H1 (cell line): Measurements from ENCODE around the gene MNX1. TPM values are rescaled to one million over a fixed set of nuclear protein-coding genes. Genes with fewer than 3 reads are reported as not detected.

Source experiments
- CTCF ChIA-PET: fragments of 300-600 bp; sonication (Branson Sonifier 250); formaldehyde crosslinking; loops from one replicate; lab custom pipeline; 2021; ENCODE audit not compliant: partially characterized antibody; lab: Charles Lee
- POLR2A ChIA-PET: fragments of 300-600 bp; sonication (Branson Sonifier 250); formaldehyde crosslinking; loops from one replicate; lab custom pipeline; 2021; ENCODE audit warnings: inconsistent platforms; ENCODE audit not compliant: partially characterized antibody; lab: Charles Lee
- DNase-seq, 2 experiments: peaks; one replicate each; pipeline versions ENCODE4 v3.0.0 to v3.0.0-alpha.2; 2010 to 2022; ENCODE audit warnings: low spot score in 2 of 2, low read depth in 1 of 2, mixed read lengths in 1 of 2
- FAIRE-seq: peaks from 2 replicates; lab custom pipeline; 2011; peaks lifted over from hg19 to GRCh38; lab: Jason Lieb, UNC
- H2AFZ ChIP-seq: 2 replicates; pipeline ENCODE4 v1.8.1; 2012; ENCODE audit warnings: low read length, inconsistent platforms
- H2AK5ac ChIP-seq: 2 replicates; pipeline ENCODE4 v1.6.1; 2013; ENCODE audit warnings: low read depth, low read length
- H2BK120ac ChIP-seq: replicated peaks from 2 replicates; pipeline ENCODE3; 2013; ENCODE audit warnings: low read depth, low read length, inconsistent platforms
- H2BK12ac ChIP-seq: 2 replicates; pipeline ENCODE4 v1.6.1; 2013; ENCODE audit warnings: low read depth, low read length
- H2BK15ac ChIP-seq: 2 replicates; pipeline ENCODE4 v1.6.1; 2013; ENCODE audit warnings: low read length
- H2BK20ac ChIP-seq: 2 replicates; pipeline ENCODE4 v1.6.1; 2013; ENCODE audit warnings: low read length
- H2BK5ac ChIP-seq: 2 replicates; pipeline ENCODE4 v1.6.1; 2013; ENCODE audit warnings: low read depth, low read length
- H3K14ac ChIP-seq: 2 replicates; pipeline ENCODE4 v1.6.1; 2013; ENCODE audit warnings: inconsistent platforms; ENCODE audit not compliant: insufficient read length
- H3K18ac ChIP-seq: 2 replicates; pipeline ENCODE4 v1.6.1; 2013; ENCODE audit warnings: low read length; ENCODE audit errors: extremely low read depth
- H3K23ac ChIP-seq: 2 replicates; pipeline ENCODE4 v1.6.1; 2013; ENCODE audit warnings: inconsistent platforms; ENCODE audit not compliant: insufficient read length
- H3K23me2 ChIP-seq: 2 replicates; pipeline ENCODE4 v1.6.1; 2013; ENCODE audit warnings: low read depth, low read length
- H3K27ac ChIP-seq: 2 replicates; pipeline ENCODE4 v1.6.1; 2011; ENCODE audit warnings: low read depth, low read length, inconsistent platforms
- H3K27me3 ChIP-seq, 4 experiments: replicated peaks in 1 of 4; 1 replicate in 1 of 4; 2 replicates in 3 of 4; pipeline versions ENCODE4 v1.6.1 to v1.8.1; 2011 to 2013; ENCODE audit warnings: low read length in 3 of 4, mild to moderate bottlenecking in 3 of 4, inconsistent platforms in 2 of 4, mixed read lengths in 2 of 4, moderate library complexity in 1 of 4; ENCODE audit not compliant: control insufficient read depth in 3 of 4, insufficient read depth in 3 of 4; ENCODE audit errors: extremely low read depth in 1 of 4
- H3K36me3 ChIP-seq, 4 experiments: 2 replicates each; pipeline versions ENCODE4 v1.6.1 to v1.8.1; 2011 to 2013; ENCODE audit warnings: mild to moderate bottlenecking in 4 of 4, low read length in 3 of 4, moderate library complexity in 2 of 4, control low read depth in 1 of 4, inconsistent platforms in 1 of 4; ENCODE audit not compliant: insufficient read depth in 4 of 4, control insufficient read depth in 2 of 4
- H3K4ac ChIP-seq: replicated peaks from 2 replicates; pipeline ENCODE3; 2013; ENCODE audit warnings: low read length, low read depth, mixed read lengths, inconsistent platforms; ENCODE audit not compliant: insufficient read length
- H3K4me1 ChIP-seq, 4 experiments: replicated peaks in 1 of 4; 1 replicate in 1 of 4; 2 replicates in 3 of 4; pipeline versions ENCODE4 v1.6.1 to v1.8.1; 2011 to 2013; ENCODE audit warnings: low read length in 3 of 4, inconsistent platforms in 2 of 4, mixed read lengths in 1 of 4; ENCODE audit not compliant: insufficient read depth in 4 of 4, control insufficient read depth in 3 of 4
- H3K4me2 ChIP-seq, 2 experiments: 2 replicates each; pipeline versions ENCODE4 v1.6.1 to v1.8.1; 2011 to 2013; ENCODE audit warnings: low read depth in 2 of 2, low read length in 2 of 2, control low read depth in 1 of 2, inconsistent platforms in 1 of 2, mild to moderate bottlenecking in 1 of 2; ENCODE audit not compliant: insufficient read depth in 1 of 2
- H3K4me3 ChIP-seq, 4 experiments: fragments of 200-600, 300-600 bp in 1 of 4; sonication (generic), shearing (Covaris generic), sonication (Bioruptor Twin) in 1 of 4; 2 replicates each; pipeline versions ENCODE4 v1.5.1 to v1.8.1; 2011 to 2016; ENCODE audit warnings: low read length in 4 of 4, low read depth in 3 of 4, control low read depth in 2 of 4, inconsistent platforms in 2 of 4, mild to moderate bottlenecking in 2 of 4, mixed read lengths in 1 of 4, moderate library complexity in 1 of 4; ENCODE audit not compliant: insufficient read depth in 2 of 4; ENCODE audit errors: extremely low read depth in 1 of 4
- H3K56ac ChIP-seq: replicated peaks from 2 replicates; pipeline ENCODE3; 2013; ENCODE audit warnings: low read depth, mild to moderate bottlenecking, mixed read lengths, low read length, inconsistent platforms; ENCODE audit not compliant: insufficient read length
- H3K79me1 ChIP-seq: 2 replicates; pipeline ENCODE4 v1.6.1; 2013; ENCODE audit warnings: low read depth, low read length, control low read depth
- H3K79me2 ChIP-seq, 2 experiments: 2 replicates each; pipeline versions ENCODE4 v1.6.1 to v1.8.1; 2012 to 2013; ENCODE audit warnings: low read length in 2 of 2, mild to moderate bottlenecking in 2 of 2, inconsistent platforms in 1 of 2; ENCODE audit not compliant: insufficient read depth in 2 of 2, control insufficient read depth in 1 of 2
- H3K9ac ChIP-seq, 4 experiments: replicated peaks in 1 of 4; 1 replicate in 1 of 4; 2 replicates in 3 of 4; pipeline versions ENCODE4 v1.6.1 to v1.8.1; 2011 to 2013; ENCODE audit warnings: low read depth in 3 of 4, low read length in 3 of 4, control low read depth in 2 of 4, mild to moderate bottlenecking in 2 of 4, moderate library complexity in 2 of 4, inconsistent platforms in 1 of 4; ENCODE audit errors: extremely low read depth in 1 of 4
- H3K9me3 ChIP-seq, 2 experiments: 2 replicates each; pipeline versions ENCODE4 v1.6.1 to v1.8.1; 2012 to 2013; ENCODE audit warnings: mild to moderate bottlenecking in 2 of 2, moderate library complexity in 2 of 2, control low read depth in 1 of 2, inconsistent platforms in 1 of 2, low read depth in 1 of 2, low read length in 1 of 2, mixed read lengths in 1 of 2; ENCODE audit not compliant: insufficient read depth in 2 of 2
- H4K20me1 ChIP-seq, 2 experiments: replicated peaks in 1 of 2; 2 replicates each; pipeline versions ENCODE3 to v1.8.1; 2011 to 2013; ENCODE audit warnings: inconsistent platforms in 2 of 2, low read length in 2 of 2, mild to moderate bottlenecking in 1 of 2; ENCODE audit not compliant: insufficient read depth in 2 of 2, control insufficient read depth in 1 of 2
- H4K5ac ChIP-seq: 2 replicates; pipeline ENCODE4 v1.6.1; 2013; ENCODE audit warnings: low read length, low read depth, mixed read lengths, inconsistent platforms; ENCODE audit not compliant: insufficient read length
- H4K8ac ChIP-seq: 2 replicates; pipeline ENCODE4 v1.8.0; 2013; ENCODE audit warnings: mild to moderate bottlenecking, moderate library complexity, low read length, inconsistent platforms; ENCODE audit not compliant: insufficient read depth; ENCODE audit errors: extremely low read depth
- H4K91ac ChIP-seq: replicated peaks from 2 replicates; pipeline ENCODE3; 2013; ENCODE audit warnings: low read length, mixed read lengths, inconsistent platforms; ENCODE audit not compliant: insufficient read length
- BCL11A ChIP-seq, 2 experiments: IDR thresholded peaks; one replicate each; pipeline ENCODE4 v1.6.1; 2011; ENCODE audit warnings: low read depth in 2 of 2, low read length in 2 of 2, mild to moderate bottlenecking in 2 of 2
- CHD1 ChIP-seq: IDR thresholded peaks from 2 replicates; pipeline ENCODE4 v1.6.1; 2012; ENCODE audit warnings: low read depth, low read length, improper control_type of control experiment
- CHD2 ChIP-seq: IDR thresholded peaks from 2 replicates; pipeline ENCODE4 v1.6.1; 2012; ENCODE audit warnings: low read length, improper control_type of control experiment
- HDAC2 ChIP-seq, 2 experiments: fragments of 300-600 bp in 1 of 2; sonication (generic) in 1 of 2; IDR thresholded peaks; 2 replicates each; pipeline ENCODE4 v1.6.1; 2011 to 2012; ENCODE audit warnings: low read depth in 2 of 2, low read length in 2 of 2, mild to moderate bottlenecking in 2 of 2, moderate library complexity in 2 of 2, borderline replicate concordance in 1 of 2, inconsistent platforms in 1 of 2
- JUN ChIP-seq: IDR thresholded peaks from 2 replicates; pipeline ENCODE4 v1.6.1; 2011; ENCODE audit warnings: low read depth, mild to moderate bottlenecking, improper control_type of control experiment, low read length
- RFX5 ChIP-seq: IDR thresholded peaks from 2 replicates; pipeline ENCODE4 v1.6.1; 2011; ENCODE audit warnings: low read depth, low read length, improper control_type of control experiment, borderline replicate concordance
- RXRA ChIP-seq: IDR thresholded peaks from 2 replicates; pipeline ENCODE4 v1.6.1; 2011; ENCODE audit warnings: low read depth, mild to moderate bottlenecking, low read length, moderate library complexity; ENCODE audit not compliant: insufficient read depth
- SP2 ChIP-seq: IDR thresholded peaks from 2 replicates; pipeline ENCODE4 v1.6.1; 2012; ENCODE audit warnings: mild to moderate bottlenecking, low read length, inconsistent platforms
- TAF7 ChIP-seq: optimal IDR thresholded peaks from 2 replicates; pipeline ENCODE3; 2011; ENCODE audit warnings: low read depth, mild to moderate bottlenecking, inconsistent platforms, low read length, moderate library complexity, borderline replicate concordance
- TEAD4 ChIP-seq: IDR thresholded peaks from 2 replicates; pipeline ENCODE4 v1.6.1; 2012; ENCODE audit warnings: low read depth, low read length, inconsistent platforms, mixed read lengths
- WGBS, 2 experiments: shearing (Covaris generic) in 1 of 2; methylation state at CpG; one replicate each; pipeline versions ENCODE4 v1.1.6 to v1.1.7; 2013 to 2015; ENCODE audit warnings: low lambda C conversion rate in 2 of 2, mixed read lengths in 2 of 2, inconsistent platforms in 1 of 2, low coverage in 1 of 2, missing lambda C conversion rate in 1 of 2; ENCODE audit not compliant: insufficient replicate concordance in 2 of 2, insufficient coverage in 1 of 2, insufficient read length in 1 of 2; ENCODE audit errors: extremely low coverage in 1 of 2, missing lambda C conversion rate in 1 of 2; 5-methylcytosine and 5-hydroxymethylcytosine counted together
- polyA plus RNA-seq, 7 experiments: library from polyadenylated mRNA; depleted of rRNA in 3 of 7; stranded (reverse) in 5 of 7; unstranded in 2 of 7; fragments of >200 nt in 5 of 7; fragments of 200-250 nt in 2 of 7; gene quantifications; 1 replicate in 5 of 7; 2 replicates in 1 of 7; 4 replicates in 1 of 7; pipeline versions ENCODE4 v1.2.1 to v1.2.3, GENCODE V29; 2011 to 2013; ENCODE audit warnings: missing spikeins in 2 of 7, mixed read lengths in 2 of 7
- total RNA-seq: library from RNA; stranded (reverse); fragmentation: NEBNext Ultra II Directional; extraction: Animal tissue kit (Norgen Biotek cat#: 25700); gene quantifications from 2 replicates; pipeline ENCODE4 v1.2.1, GENCODE V29; 2021
- TF ChIP-seq, protein P1 (sequence below): IDR thresholded peaks from 2 replicates; pipeline ENCODE4 v1.6.1; 2011; ENCODE audit warnings: low read length, improper control_type of control experiment
- TF ChIP-seq, protein P2 (sequence below): IDR thresholded peaks from 2 replicates; pipeline ENCODE4 v1.6.1; 2012; ENCODE audit warnings: low read length, inconsistent platforms

MNX1 gene
- total and polyA plus RNA-seq, 2 of the 8 experiments (the other 6 are each of a cell fraction or from before 2014, with no cell fraction given): 0.39 TPM; not detected in 1

- no peak overlapping the region for H3K23ac ChIP-seq
- TF ChIP-seq TEAD4: no peak
- TF ChIP-seq RXRA: no peak
- TF ChIP-seq HDAC2 (IDR thresholded peaks at IDR 0.05; ENCODE audit: borderline replicate concordance in 1 of 2, low read depth in 2 of 2, low read length in 2 of 2): no peak
- TF ChIP-seq, protein P1, sequence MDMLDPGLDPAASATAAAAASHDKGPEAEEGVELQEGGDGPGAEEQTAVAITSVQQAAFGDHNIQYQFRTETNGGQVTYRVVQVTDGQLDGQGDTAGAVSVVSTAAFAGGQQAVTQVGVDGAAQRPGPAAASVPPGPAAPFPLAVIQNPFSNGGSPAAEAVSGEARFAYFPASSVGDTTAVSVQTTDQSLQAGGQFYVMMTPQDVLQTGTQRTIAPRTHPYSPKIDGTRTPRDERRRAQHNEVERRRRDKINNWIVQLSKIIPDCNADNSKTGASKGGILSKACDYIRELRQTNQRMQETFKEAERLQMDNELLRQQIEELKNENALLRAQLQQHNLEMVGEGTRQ: no peak
- TF ChIP-seq CHD1: no peak
- TF ChIP-seq JUN: no peak
- TF ChIP-seq, protein P2, sequence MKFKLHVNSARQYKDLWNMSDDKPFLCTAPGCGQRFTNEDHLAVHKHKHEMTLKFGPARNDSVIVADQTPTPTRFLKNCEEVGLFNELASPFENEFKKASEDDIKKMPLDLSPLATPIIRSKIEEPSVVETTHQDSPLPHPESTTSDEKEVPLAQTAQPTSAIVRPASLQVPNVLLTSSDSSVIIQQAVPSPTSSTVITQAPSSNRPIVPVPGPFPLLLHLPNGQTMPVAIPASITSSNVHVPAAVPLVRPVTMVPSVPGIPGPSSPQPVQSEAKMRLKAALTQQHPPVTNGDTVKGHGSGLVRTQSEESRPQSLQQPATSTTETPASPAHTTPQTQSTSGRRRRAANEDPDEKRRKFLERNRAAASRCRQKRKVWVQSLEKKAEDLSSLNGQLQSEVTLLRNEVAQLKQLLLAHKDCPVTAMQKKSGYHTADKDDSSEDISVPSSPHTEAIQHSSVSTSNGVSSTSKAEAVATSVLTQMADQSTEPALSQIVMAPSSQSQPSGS: no peak
- no peak for TF ChIP-seq CHD2
- no peak for TF ChIP-seq TAF7
- TF ChIP-seq SP2: no peak
- TF ChIP-seq BCL11A (IDR thresholded peaks at IDR 0.05; ENCODE audit: low read depth in 2 of 2, low read length in 2 of 2): no peak
- no peak for TF ChIP-seq RFX5
Measured at GRCh38 chr7:157035302-157035701, 24.8 kb upstream of the MNX1 start.

More at GRCh38 chr7:157035302-157035701, 24.8 kb upstream of the MNX1 start:
- POLR2A ChIA-PET: no interaction called here
- Histone ChIP-seq H4K20me1 (no peaks in the 10 kb centered on the region), H3K4ac (no peak overlapping the region), H2BK15ac (no peak overlapping the region), H3K27me3 (peaks cover 0 to 2% (median 0%) of the 10 kb centered on the region in 4 experiments; a peak in 2 of 7 replicates), H3K79me1 (no peaks in the 10 kb centered on the region), H2BK12ac (no peak overlapping the region), H3K79me2 (no peaks in the 10 kb centered on the region), H3K4me1 (peaks cover 0 to 3% (median 0%) of the 10 kb centered on the region in 4 experiments; a peak in 1 of 7 replicates), H4K5ac (no peak overlapping the region), H3K9me3 (no peaks in the 10 kb centered on the region), H4K91ac (no peak overlapping the region), H2BK120ac (no peak overlapping the region), H2BK20ac (no peak overlapping the region), H3K56ac (no peak overlapping the region), H3K36me3 (no peaks in the 10 kb centered on the region), H2AK5ac (no peak overlapping the region), H4K8ac (no peak overlapping the region), H3K4me2 (no peak overlapping the region), H3K9ac (no peak overlapping the region), H2AFZ (no peak overlapping the region), H2BK5ac (no peak overlapping the region), H3K18ac (no peak overlapping the region), H3K27ac (no peak overlapping the region), H3K14ac (no peak overlapping the region), H3K23me2 (no peaks in the 10 kb centered on the region), H3K4me3 (no peak overlapping the region)
- no peak for DNase-seq
- CTCF ChIA-PET: no interaction called here
- FAIRE-seq: no peak
- 93% methylated on average over 8 of the region's 8 CpGs; no CpG with 5 or more reads in 1 of the 2 experiments for WGBS, 2 experiments
